Measurements from ENCODE around the gene HINT3. TPM values are rescaled to one million over a fixed set of nuclear protein-coding genes. Genes with fewer than 3 reads are reported as not detected.
"Not testable (repeated sequence)": the region's sequence is repeated elsewhere in the genome, so short reads cannot be mapped to it uniquely, and the experiment has no call there.

Gene HINT3
- total RNA-seq, 1 donor from 2014 or later = 81.1 TPM

GRCh38 chr6:125940247-125941041 is 16.1 kb upstream of the HINT3 start:
- no peak for DNase-seq

- DNase-seq = no peak
These were observed 13.7 kb upstream of the HINT3 start for GRCh38 chr6:125942672-125943527.

- DNase-seq = no peak
These were observed 12.8 kb upstream of the HINT3 start for GRCh38 chr6:125943528-125944433.

- DNase-seq = no peak
These were observed 12.1 kb upstream of the HINT3 start for GRCh38 chr6:125944434-125944816.

GRCh38 chr6:125944896-125945295 is 11.7 kb upstream of the HINT3 start:
- DNase-seq = no peak

DNA sequence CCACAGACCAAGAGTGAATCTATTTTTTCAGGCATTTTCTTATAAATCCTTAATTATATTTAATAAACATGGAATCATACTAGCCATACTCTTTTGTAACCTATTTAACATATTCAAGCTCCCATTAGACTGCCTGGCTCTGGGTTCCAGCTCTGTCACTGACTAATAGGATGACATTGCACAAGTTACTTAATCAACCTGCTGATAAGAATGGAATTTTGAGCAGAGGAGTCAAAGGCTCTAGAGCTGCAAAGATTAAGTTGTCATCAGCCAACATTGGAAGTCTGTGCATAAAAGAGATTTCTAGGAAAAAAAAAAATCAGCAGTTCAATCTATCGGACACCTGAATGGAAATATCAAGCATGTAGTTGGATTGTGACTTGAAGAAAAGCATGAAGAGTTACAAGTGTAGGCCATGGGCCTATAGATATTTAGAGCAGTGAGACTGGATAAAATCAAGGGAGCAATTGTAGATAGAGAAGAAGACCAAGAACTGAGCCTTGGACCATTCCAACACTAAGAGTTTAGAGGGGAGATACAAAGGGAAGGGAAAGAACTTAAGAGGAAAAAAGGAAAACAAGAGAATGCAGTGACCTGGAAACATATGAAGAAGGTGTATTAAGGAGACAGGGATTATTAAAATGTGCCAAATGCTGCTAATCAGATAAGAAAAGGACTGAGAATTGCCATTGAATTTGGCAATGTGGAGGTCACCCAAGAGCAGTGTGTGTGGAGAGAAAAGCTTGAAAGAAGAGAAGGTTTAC is 11.0 kb upstream of the HINT3 start:
- no peak for DNase-seq

GRCh38 chr6:125947615-125948014 is 9.0 kb upstream of the HINT3 start:
- DNase-seq = no peak

- DNase-seq = no peak
These were observed 8.1 kb upstream of the HINT3 start for GRCh38 chr6:125948455-125948854.

GRCh38 chr6:125949069-125949468 is 7.5 kb upstream of the HINT3 start:
- no peak for DNase-seq

DNA sequence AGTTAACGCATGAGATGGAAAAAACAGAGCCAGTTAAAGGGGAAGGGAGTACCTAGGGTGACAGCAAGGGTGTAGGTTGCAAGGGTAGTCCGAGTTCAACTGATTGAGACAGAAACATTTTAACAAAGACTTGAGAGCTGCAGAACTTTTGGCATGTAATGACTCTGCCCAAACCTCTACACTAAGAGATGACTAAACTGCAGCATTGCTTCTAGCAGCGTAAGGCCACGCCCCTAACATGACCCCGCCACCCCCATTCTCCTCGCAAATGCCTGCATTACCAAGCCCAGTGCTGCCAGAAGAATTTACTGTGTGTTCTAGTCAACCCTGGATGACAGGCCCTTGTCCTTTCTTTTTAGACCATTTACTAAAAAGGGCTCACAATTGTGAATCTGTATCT is 6.3 kb upstream of the HINT3 start:
- DNase-seq = no peak

DNA sequence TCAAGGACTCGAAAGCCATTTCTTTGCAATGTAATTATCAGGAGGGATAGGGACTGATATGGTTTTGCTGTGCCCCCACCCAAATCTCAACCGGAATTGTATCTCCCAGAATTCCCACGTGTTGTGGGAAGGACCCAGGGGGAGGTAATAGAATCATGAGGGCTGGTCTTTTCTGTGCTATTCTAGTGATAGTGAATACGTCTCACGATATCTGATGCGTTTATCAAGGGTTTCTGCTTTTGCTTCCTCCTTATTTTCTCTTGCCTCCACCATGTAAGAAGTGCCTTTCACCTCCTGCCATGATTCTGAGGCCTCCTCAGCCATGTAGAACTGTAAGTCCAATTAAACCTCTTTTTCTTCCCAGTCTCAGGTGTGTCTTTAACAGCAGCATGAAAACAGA is 5.9 kb upstream of the HINT3 start:
- not testable (repeated sequence) for DNase-seq

- no peak for DNase-seq
These were observed 5.2 kb upstream of the HINT3 start for GRCh38 chr6:125951323-125951722.

- DNase-seq = no peak
These were observed 3.6 kb upstream of the HINT3 start for GRCh38 chr6:125952764-125953501.

GRCh38 chr6:125953502-125953875 is 3.1 kb upstream of the HINT3 start:
- no peak for DNase-seq

GRCh38 chr6:125954735-125955339 is 1.7 kb upstream of the HINT3 start:
- no peak for DNase-seq

DNA sequence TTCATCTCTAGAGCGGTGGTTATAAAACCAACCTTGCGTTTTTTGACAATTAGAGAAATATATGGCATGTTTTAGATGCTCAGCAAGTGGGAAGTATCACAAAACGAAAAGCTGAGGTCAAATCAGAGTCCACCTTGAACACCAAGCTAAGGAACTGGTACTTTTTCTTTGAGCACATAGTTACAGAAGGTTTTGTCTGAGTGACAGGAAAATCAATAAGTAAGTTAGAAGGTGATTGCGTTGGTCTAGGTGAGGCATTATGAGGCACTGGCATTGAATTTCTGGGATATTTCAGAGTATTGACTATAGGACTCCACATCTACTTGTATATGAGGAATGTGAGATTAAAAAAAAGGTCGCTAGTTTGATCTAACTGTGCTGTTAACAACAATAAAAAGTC is 597 bp upstream of the HINT3 start:
- DNase-seq = no peak

DNA sequence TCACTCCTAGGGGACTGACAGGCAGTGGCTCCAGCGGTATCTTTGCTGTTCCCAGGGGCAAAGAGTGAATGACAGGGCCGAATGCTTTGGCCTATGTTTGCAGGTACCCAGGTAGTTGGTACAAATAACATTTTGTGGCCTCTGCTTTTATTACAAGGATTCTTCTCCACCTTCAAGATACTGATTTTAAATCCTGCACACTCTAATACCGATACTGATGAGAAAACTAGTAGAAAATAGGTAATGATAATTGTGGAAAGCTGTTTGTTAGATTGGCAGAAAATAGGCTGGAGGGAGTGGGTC is 772 bp downstream of the HINT3 start:
- no peak for DNase-seq

- no peak for DNase-seq
These were observed 1.3 kb downstream of the HINT3 start for GRCh38 chr6:125957845-125958244.

- no peak for DNase-seq
These were observed 2.5 kb downstream of the HINT3 start for GRCh38 chr6:125959041-125959440.

DNA sequence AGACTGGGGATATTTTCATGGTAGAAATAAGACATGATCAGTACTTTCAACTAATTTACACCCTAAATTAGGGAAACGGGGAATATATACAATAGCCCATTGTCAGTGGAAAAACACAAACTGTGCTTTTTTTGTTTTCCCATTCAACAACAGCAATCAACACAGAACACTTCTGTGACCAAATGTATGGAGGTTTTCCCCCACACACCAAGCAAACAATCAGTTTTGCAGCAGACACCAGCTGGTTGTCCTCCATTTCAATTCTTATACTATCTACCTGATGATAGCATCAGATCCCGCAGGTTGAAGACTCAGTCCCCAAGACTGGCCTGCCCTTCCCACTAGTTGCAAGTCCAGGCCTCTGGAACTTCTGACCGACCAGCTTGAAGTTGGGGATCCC is 4.5 kb downstream of the HINT3 start:
- DNase-seq = no peak
